NCI-H2107 (cell line): ENCODE measurements around the gene SUGCT.

Experiments
- DNase-seq: peaks from one replicate; lab custom pipeline; 2025; lab: John Stamatoyannopoulos, UW

SUGCT gene

DNA sequence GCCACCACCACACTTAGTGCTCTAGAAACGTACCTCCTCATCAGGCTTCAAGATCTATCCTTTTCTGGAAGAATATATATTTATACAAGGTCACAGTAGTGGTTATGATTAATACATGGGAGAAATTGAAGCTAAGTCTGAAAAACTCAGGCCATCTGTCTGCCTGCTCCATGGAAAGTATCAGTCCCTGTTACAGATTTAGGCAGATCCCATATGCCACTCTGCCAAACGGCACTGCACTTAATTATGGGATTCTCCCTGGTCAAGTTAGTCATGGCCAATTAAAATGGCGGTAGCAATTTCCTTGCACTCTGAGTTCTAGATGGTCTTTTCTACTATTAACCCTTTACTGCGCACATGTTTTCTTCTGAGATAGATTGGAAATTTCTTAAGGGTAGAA, 740.0 kb downstream of the SUGCT start:
- no peak for DNase-seq

DNA sequence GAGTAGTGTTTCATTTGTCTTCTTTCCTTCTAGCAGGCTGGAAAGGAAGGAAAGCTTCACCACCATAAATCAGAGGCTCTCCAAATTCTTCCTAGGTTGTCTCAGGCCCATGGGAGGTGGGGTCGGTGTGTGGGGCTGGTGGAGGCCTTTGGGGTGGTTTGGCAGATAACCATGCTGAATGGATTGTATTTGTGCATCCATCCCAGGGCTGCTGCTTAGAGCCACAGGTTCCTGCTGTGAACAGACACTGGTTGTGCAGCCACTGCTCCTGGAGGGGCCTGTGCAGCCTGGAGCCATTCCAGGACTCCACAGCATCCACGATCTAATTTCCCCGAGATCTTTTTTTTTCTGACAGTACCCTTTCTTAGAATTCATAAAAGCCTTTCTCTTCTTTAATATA, 741.8 kb downstream of the SUGCT start:
- no peak for DNase-seq

GRCh38 chr7:40879941-40880543, 745.2 kb downstream of the SUGCT start:
- DNase-seq: no peak

GRCh38 chr7:40880581-40880980, 745.8 kb downstream of the SUGCT start:
- DNase-seq: no peak

GRCh38 chr7:40881405-40881926, 746.7 kb downstream of the SUGCT start:
- DNase-seq: no peak

DNA sequence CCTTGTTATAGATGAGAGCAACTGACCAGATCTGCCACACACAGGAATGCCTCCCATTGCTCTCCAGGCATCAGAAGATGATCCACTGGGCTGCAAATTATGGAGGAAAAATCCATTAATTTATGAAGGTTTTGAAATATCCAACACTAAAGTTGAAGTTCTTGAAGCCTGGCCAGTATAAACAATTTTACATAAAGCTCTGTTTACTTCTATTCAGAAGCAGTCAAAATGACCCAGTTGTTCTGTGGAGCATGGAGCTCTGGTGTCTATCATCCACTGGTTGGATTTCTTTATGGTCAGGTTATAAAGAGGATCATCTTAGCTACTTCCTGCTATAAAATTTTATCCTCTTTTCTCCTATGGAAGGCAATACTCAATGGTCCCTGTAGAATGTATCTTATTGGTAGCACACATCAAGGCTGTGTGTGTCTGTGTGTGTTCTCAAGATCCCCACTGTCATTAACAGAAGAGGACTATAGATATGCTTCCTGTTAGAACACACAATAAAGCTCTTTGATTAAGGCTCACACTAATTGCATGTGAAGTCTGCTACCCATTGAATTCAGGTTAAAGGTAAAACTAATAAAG, 747.4 kb downstream of the SUGCT start:
- no peak for DNase-seq

DNA sequence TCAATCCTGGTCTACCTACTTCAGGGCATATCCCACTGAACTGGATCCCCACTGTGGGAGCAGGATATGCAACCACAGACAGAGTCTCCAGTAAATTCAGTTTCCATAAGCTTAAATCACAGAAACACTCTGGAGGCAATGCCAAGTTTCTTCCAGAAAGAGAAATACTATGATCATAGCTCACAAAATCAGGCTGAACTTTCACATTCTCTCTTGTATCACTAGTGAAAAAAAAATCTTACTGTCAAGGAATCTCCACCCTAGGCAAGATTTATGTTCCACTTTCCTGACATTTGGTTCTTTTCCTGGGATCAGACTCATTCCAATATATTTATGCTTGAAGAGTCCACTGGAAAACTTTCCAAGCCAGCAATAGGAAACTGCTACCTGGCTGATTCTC, 749.0 kb downstream of the SUGCT start:
- no peak for DNase-seq

DNA sequence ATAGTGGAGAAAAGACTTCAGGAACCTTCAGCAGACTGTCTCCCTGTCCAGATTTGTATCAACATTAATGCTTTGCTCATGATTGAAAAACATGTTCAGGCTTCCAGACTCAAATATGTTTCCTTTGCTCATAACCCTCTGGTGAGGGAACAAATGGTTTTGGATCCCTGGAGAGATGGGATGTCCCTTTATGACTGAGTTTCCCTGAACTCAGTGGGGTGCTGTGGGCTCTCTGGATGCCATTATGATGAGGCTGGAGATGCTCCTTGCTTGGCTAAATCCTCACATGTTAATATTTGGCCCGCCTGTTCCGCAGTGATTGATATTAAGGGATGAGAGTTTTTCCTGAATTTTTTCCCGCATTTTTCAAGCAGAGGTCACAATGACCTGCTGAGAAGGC, 749.4 kb downstream of the SUGCT start:
- no peak for DNase-seq

DNA sequence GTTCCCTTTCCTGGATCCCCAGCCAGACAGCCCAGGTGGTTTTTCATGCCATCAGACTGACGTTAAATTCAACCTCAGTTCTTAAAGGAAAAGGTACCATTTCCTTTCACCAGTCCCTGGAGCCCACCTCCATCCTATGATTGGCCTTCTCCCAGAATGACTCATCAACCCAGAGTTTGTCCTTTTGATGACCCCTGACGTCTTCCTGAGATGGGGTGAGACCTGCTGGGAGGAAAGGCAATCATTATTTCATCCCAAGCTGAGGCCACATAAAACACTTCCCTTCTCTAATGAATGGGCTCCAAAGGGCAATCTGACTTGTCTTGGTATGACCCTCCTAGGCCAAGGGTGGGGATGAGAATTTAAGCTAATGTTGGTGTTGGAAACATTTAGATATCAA, 750.7 kb downstream of the SUGCT start:
- no peak for DNase-seq

GRCh38 chr7:40887099-40887498, 752.3 kb downstream of the SUGCT start:
- no peak for DNase-seq

DNA sequence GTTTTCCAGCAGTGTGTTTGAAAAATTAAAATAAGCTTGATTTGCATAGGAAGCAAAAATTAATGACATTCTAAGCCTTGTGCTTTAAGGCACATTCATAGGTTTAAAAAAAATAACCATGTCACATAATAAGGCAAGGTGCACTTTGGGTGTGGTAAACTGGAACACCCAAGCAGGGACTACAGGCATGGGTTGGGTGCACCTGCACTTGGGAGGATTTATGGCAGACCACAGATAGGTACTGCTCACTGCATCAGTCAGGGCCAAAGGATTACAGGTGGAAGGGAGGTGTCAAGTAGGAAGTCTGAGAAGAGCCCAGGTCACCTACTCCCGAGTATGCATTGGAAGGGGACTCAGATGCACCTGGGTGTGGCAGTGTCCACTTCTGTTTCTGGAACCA, 753.7 kb downstream of the SUGCT start:
- DNase-seq: no peak

GRCh38 chr7:40889099-40889498, 754.3 kb downstream of the SUGCT start:
- DNase-seq: no peak

- DNase-seq: no peak
Measured at GRCh38 chr7:40889539-40889938, 754.7 kb downstream of the SUGCT start.

GRCh38 chr7:40890088-40890692, 755.4 kb downstream of the SUGCT start:
- DNase-seq: no peak

- no peak for DNase-seq
Measured at GRCh38 chr7:40891232-40891631, 756.4 kb downstream of the SUGCT start.

DNA sequence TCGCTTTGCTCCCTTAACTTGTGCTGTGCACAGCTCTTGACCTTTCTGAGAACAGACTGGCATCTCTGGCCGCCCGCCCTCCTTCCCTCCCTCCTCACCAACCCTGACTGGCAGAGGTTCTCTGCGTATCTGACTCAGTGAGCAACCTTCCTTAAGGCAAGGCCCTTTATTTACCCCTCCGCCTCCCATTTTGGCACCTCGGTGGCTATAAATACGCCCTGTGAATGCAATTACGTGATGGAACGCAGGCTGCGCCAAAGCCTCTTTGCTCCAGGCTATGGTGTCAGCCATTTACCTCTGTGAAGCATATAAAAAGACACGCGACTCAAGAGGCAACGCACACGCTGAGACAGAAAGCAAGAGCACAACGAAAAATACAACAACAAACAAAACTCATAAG, 764.3 kb downstream of the SUGCT start:
- no peak for DNase-seq

GRCh38 chr7:40899636-40900507, 765.1 kb downstream of the SUGCT start:
- no peak for DNase-seq

GRCh38 chr7:40903872-40904271, 769.1 kb downstream of the SUGCT start:
- no peak for DNase-seq

DNA sequence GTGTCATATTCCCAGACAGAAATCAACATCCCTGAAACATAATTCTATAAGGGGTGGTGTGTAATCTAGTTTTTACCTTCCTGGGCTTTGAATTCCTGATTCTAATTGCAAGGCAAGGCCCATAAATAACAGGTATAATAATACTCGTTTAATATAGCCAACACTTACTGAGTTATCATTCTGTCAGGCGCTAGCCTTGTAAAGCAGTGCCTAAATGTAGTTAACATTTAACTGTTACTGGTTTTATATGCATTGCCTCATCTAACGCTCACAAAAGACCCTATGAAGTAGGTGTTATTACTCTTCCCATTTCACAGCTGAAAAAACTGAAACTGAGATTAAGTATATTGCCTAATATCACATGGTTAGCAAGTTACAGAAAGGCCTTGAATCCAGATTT, 772.5 kb downstream of the SUGCT start:
- no peak for DNase-seq

GRCh38 chr7:40909346-40909980, 774.7 kb downstream of the SUGCT start:
- DNase-seq: no peak
